Endothelial cell of umbilical vein (primary cell): Measurements from ENCODE around the gene PZP. TPM values are rescaled to one million over a fixed set of nuclear protein-coding genes. Genes with fewer than 3 reads are reported as not detected.
"Not testable (repeated sequence)": the region's sequence is repeated elsewhere in the genome, so short reads cannot be mapped to it uniquely, and the experiment has no call there.

Experiments used
- BruUV-seq: library from RNA; stranded (reverse); fragments of 400-500 nt; replicated peaks from 2 replicates; lab custom pipeline; 2021; lab: Mats Ljungman, UMichigan
- CTCF ChIA-PET: fragments of 300-600, 350-600 bp; sonication (Branson Sonifier 250); formaldehyde crosslinking; loops from one replicate; lab custom pipeline; 2021; ENCODE audit warnings: antibody characterized with exemption, inconsistent platforms; lab: Charles Lee
- POLR2A ChIA-PET: fragments of 300-600, 350-600 bp; sonication (Branson Sonifier 250); formaldehyde crosslinking; loops from one replicate; lab custom pipeline; 2021; ENCODE audit warnings: antibody characterized with exemption, inconsistent platforms; lab: Charles Lee
- DNase-seq: peaks from one replicate; pipeline ENCODE4 v3.0.0-alpha.2; 2011; ENCODE audit warnings: low read depth, low spot score
- FAIRE-seq: peaks from 2 replicates; lab custom pipeline; 2011; peaks lifted over from hg19 to GRCh38; lab: Jason Lieb, UNC
- H2AFZ ChIP-seq: 2 replicates; pipeline ENCODE4 v1.6.0; 2012; ENCODE audit warnings: low read depth, low read length, control low read depth, inconsistent platforms
- H3K27ac ChIP-seq: 2 replicates; pipeline ENCODE4 v1.5.1; 2011; ENCODE audit warnings: low read depth, mild to moderate bottlenecking, control low read depth, low read length, moderate library complexity; ENCODE audit not compliant: insufficient read depth
- H3K27me3 ChIP-seq, 2 experiments: 2 replicates each; pipeline versions ENCODE4 v1.6.0 to v1.6.1; 2011; ENCODE audit warnings: low read length in 2 of 2, mixed read lengths in 1 of 2; ENCODE audit not compliant: control insufficient read depth in 2 of 2, insufficient read depth in 2 of 2
- H3K36me3 ChIP-seq, 2 experiments: 2 replicates in 1 of 2; 3 replicates in 1 of 2; pipeline ENCODE4 v1.5.1; 2011; ENCODE audit warnings: low read length in 2 of 2, mild to moderate bottlenecking in 1 of 2, moderate library complexity in 1 of 2; ENCODE audit not compliant: control insufficient read depth in 2 of 2, insufficient read depth in 2 of 2; ENCODE audit errors: extremely low read depth in 1 of 2
- H3K4me1 ChIP-seq: 3 replicates; pipeline ENCODE4 v1.5.1; 2011; ENCODE audit warnings: mild to moderate bottlenecking, low read length; ENCODE audit not compliant: control insufficient read depth, insufficient read depth; ENCODE audit errors: extremely low read depth
- H3K4me2 ChIP-seq: 2 replicates; pipeline ENCODE4 v1.6.1; 2011; ENCODE audit warnings: low read length, control low read depth, mixed read lengths; ENCODE audit not compliant: insufficient read depth
- H3K4me3 ChIP-seq, 3 experiments: fragments of 200-600 bp in 1 of 3; sonication (generic), shearing (Covaris generic) in 1 of 3; replicated peaks in 1 of 3; 2 replicates each; pipeline ENCODE4 v1.5.1; 2011 to 2016; ENCODE audit warnings: control low read depth in 3 of 3, low read length in 3 of 3, mild to moderate bottlenecking in 2 of 3, inconsistent platforms in 1 of 3, low read depth in 1 of 3, moderate library complexity in 1 of 3; ENCODE audit not compliant: insufficient read depth in 1 of 3
- H3K79me2 ChIP-seq: 2 replicates; pipeline ENCODE4 v1.6.0; 2012; ENCODE audit warnings: low read length, inconsistent platforms; ENCODE audit not compliant: control insufficient read depth, insufficient read depth
- H3K9ac ChIP-seq: replicated peaks from 2 replicates; pipeline ENCODE3; 2011; ENCODE audit warnings: low read length, control low read depth; ENCODE audit not compliant: insufficient read depth; ENCODE audit errors: extremely low read depth
- H3K9me1 ChIP-seq: replicated peaks from 3 replicates; pipeline ENCODE4 v1.6.0; 2011; ENCODE audit warnings: mild to moderate bottlenecking, low read length; ENCODE audit not compliant: control insufficient read depth, insufficient read depth; ENCODE audit errors: extremely low read depth
- H3K9me3 ChIP-seq: replicated peaks from 2 replicates; pipeline ENCODE4 v1.5.1; 2012; ENCODE audit warnings: low read length, inconsistent platforms; ENCODE audit not compliant: control insufficient read depth, insufficient read depth
- H4K20me1 ChIP-seq: replicated peaks from 2 replicates; pipeline ENCODE3; 2011; ENCODE audit warnings: mild to moderate bottlenecking, low read length; ENCODE audit not compliant: control insufficient read depth, insufficient read depth; ENCODE audit errors: extremely low read depth
- CTCF ChIP-seq, 2 donors: IDR thresholded peaks; 1 replicate in 1 of 2; 2 replicates in 1 of 2; pipeline ENCODE4 v1.5.1; 2011; ENCODE audit warnings: low read length in 2 of 2, mild to moderate bottlenecking in 2 of 2, moderate library complexity in 2 of 2, control low read depth in 1 of 2, inconsistent platforms in 1 of 2, low read depth in 1 of 2; ENCODE audit not compliant: insufficient read depth in 1 of 2; ENCODE audit errors: extremely low read depth in 1 of 2
- EZH2 ChIP-seq: IDR thresholded peaks from 2 replicates; pipeline ENCODE4 v1.6.1; 2012; ENCODE audit warnings: borderline replicate concordance, low read depth, mild to moderate bottlenecking, moderate library complexity, low read length, inconsistent platforms; ENCODE audit not compliant: severe bottlenecking
- FOS ChIP-seq: IDR thresholded peaks from 2 replicates; pipeline ENCODE4 v1.6.1; 2011; ENCODE audit warnings: mild to moderate bottlenecking, low read length, moderate library complexity, borderline replicate concordance; ENCODE audit not compliant: insufficient read depth
- GATA2 ChIP-seq: IDR thresholded peaks from 2 replicates; pipeline ENCODE4 v1.7.0; 2011; ENCODE audit warnings: low read depth, mild to moderate bottlenecking, moderate library complexity, mixed read lengths, low read length; ENCODE audit not compliant: insufficient read length, insufficient read depth
- JUN ChIP-seq: IDR thresholded peaks from 2 replicates; pipeline ENCODE4 v1.6.1; 2011; ENCODE audit warnings: borderline replicate concordance, low read depth; ENCODE audit not compliant: insufficient read length, insufficient read depth
- MAX ChIP-seq: IDR thresholded peaks from 2 replicates; pipeline ENCODE4 v1.6.1; 2011; ENCODE audit not compliant: insufficient read depth, insufficient read length
- MYC ChIP-seq: IDR thresholded peaks from one replicate; pipeline ENCODE4 v1.6.1; 2011; ENCODE audit warnings: mild to moderate bottlenecking, low read depth, low read length
- POLR2A ChIP-seq: IDR thresholded peaks from 2 replicates; pipeline ENCODE4 v1.6.1; 2012; ENCODE audit warnings: low read depth, mild to moderate bottlenecking, control low read depth, low read length
- POLR2AphosphoS5 ChIP-seq: IDR thresholded peaks from 2 replicates; pipeline ENCODE4 v1.6.1; 2012; ENCODE audit warnings: low read depth, mild to moderate bottlenecking, control low read depth, low read length, moderate library complexity; ENCODE audit not compliant: insufficient read depth
- dilution Hi-C: fragments of 300-500 bp; cut with MboI; formaldehyde crosslinking; loops from one replicate; pipeline ENCODE4 v1.15.0; 2019; ENCODE audit warnings: low sequenced_read_pairs; ENCODE audit not compliant: extremely low pct_ligation_motif_present
- intact Hi-C: fragments of 100-400 bp; cut with micrococcal nuclease; formaldehyde crosslinking; loops from one replicate; pipeline ENCODE4 v1.10.0; 2022
- polyA plus RNA-seq, 4 experiments: library from polyadenylated mRNA; depleted of rRNA in 3 of 4; stranded (reverse) in 3 of 4; unstranded in 1 of 4; fragments of >200 nt; gene quantifications; 2 replicates each; pipeline versions ENCODE4 v1.2.1 to v1.2.3, GENCODE V29; 2011 to 2012; ENCODE audit warnings: missing spikeins in 1 of 4
- total RNA-seq: library from RNA; stranded (reverse); gene quantifications from 2 replicates; pipeline ENCODE4 v1.2.3, GENCODE V29; 2021

Gene PZP
- total and polyA plus RNA-seq, 2 donors (not counting 3 experiments of a cell fraction or from before 2014, with no cell fraction given) = 0.73 to 0.84 TPM

GRCh38 chr12:9240776-9241175, 32.6 kb upstream of the PZP start:
- peaks cover 6 to 11% of the 10 kb centered on the region in 2 experiments for H3K27me3 ChIP-seq
- POLR2A ChIA-PET = no interaction called here
- no peak overlapping the region for H3K27ac ChIP-seq
- H3K79me2 ChIP-seq = no peaks in the 10 kb centered on the region
- H3K36me3 ChIP-seq = no peaks in the 10 kb centered on the region
- BruUV-seq = no TSS peak
- DNase-seq (no peak), FAIRE-seq (no peak)
- intact Hi-C loops = loop anchor here (5.0 kb wide), 1 partner anchor 103 kb away; no protein-coding TSS in a partner anchor
- TF ChIP-seq POLR2AphosphoS5 (no peak), MYC (no peak), FOS (no peak), JUN (no peak), MAX (no peak), POLR2A (no peak), GATA2 (no peak), EZH2 (no peak), CTCF (IDR thresholded peaks at IDR 0.05; ENCODE audit: extremely low read depth in 1 of 2, insufficient read depth in 1 of 2, low read depth in 1 of 2, low read length in 2 of 2) (no peak)
- no peak overlapping the region for H3K4me2 ChIP-seq
- CTCF ChIA-PET = no interaction called here
- dilution Hi-C loops = no loop called here
- no peaks in the 10 kb centered on the region for H3K9me3 ChIP-seq
- H3K9ac ChIP-seq = no peak overlapping the region
- no peaks in the 10 kb centered on the region for H4K20me1 ChIP-seq
- H3K4me3 ChIP-seq = no peak overlapping the region
- H3K4me1 ChIP-seq = no peaks in the 10 kb centered on the region
- H3K9me1 ChIP-seq = no peaks in the 10 kb centered on the region
- no peak overlapping the region for H2AFZ ChIP-seq

- intact Hi-C loops = loop anchor here (5.0 kb wide), 1 partner anchor 103 kb away; no protein-coding TSS in a partner anchor
- peak overlapping the region; percentile 64 for H3K4me2 ChIP-seq
- not testable (repeated sequence) for FAIRE-seq
Observed at GRCh38 chr12:9240004-9240635, 31.9 kb upstream of the PZP start.

More at GRCh38 chr12:9240004-9240635, 31.9 kb upstream of the PZP start:
- H3K27me3 ChIP-seq = peaks cover 6 to 11% of the 10 kb centered on the region in 2 experiments
- H3K27ac ChIP-seq, H3K9me3 ChIP-seq, H3K4me1 ChIP-seq, H4K20me1 ChIP-seq, H3K36me3 ChIP-seq, H3K79me2 ChIP-seq, BruUV-seq, dilution Hi-C loops, H3K9ac ChIP-seq, H3K9me1 ChIP-seq, CTCF ChIA-PET: not testable (repeated sequence)
- H3K4me3 ChIP-seq = peak overlapping the region; percentile 31 to 48 (median 32)
- peak overlapping the region; percentile 70 for H2AFZ ChIP-seq
- POLR2A ChIA-PET = interaction anchor here (0.7 kb wide), 1 partner anchor 10 kb away, joined by 3 read pairs; no protein-coding TSS in a partner anchor
- DNase-seq = peak; percentile 14
